ENCODE results near the gene MGRN1. TPM values are rescaled to one million over a fixed set of nuclear protein-coding genes. Genes with fewer than 3 reads are reported as not detected.

MGRN1 gene
- total and polyA plus RNA-seq, 2 donors (not counting 3 experiments of a cell fraction or from before 2014, with no cell fraction given) = 15.6 to 73.0 TPM

- Histone ChIP-seq H4K20me1 (replicated peaks; ENCODE audit: control insufficient read depth, extremely low read depth, insufficient read depth, low read length) (no peaks in the 10 kb centered on the region), H3K4me3 (replicated peaks in 1 of 3; ENCODE audit: insufficient read depth in 1 of 3, low read depth in 1 of 3, low read length in 3 of 3) (no peak overlapping the region), H3K27me3 (ENCODE audit: control insufficient read depth in 2 of 2, insufficient read depth in 2 of 2, low read length in 2 of 2) (no peaks in the 10 kb centered on the region), H3K36me3 (ENCODE audit: control insufficient read depth in 2 of 2, extremely low read depth in 1 of 2, insufficient read depth in 2 of 2, low read length in 2 of 2) (peaks cover 0 to 9% of the 10 kb centered on the region in 2 experiments), H3K9me3 (replicated peaks; ENCODE audit: control insufficient read depth, insufficient read depth, low read length) (no peaks in the 10 kb centered on the region), H3K4me1 (ENCODE audit: control insufficient read depth, extremely low read depth, insufficient read depth, low read length) (no peaks in the 10 kb centered on the region), H3K79me2 (ENCODE audit: control insufficient read depth, insufficient read depth, low read length) (peaks cover 63% of the 10 kb centered on the region), H3K9me1 (replicated peaks; ENCODE audit: control insufficient read depth, extremely low read depth, insufficient read depth, low read length) (no peaks in the 10 kb centered on the region), H3K4me2 (ENCODE audit: insufficient read depth, low read length) (no peak overlapping the region), H3K27ac (ENCODE audit: insufficient read depth, low read depth, low read length) (no peak overlapping the region), H2AFZ (ENCODE audit: low read depth, low read length) (no peak overlapping the region), H3K9ac (replicated peaks; ENCODE audit: extremely low read depth, insufficient read depth, low read length) (no peak overlapping the region)
- intact Hi-C loops (cut with micrococcal nuclease) (no loop called here), dilution Hi-C loops (cut with MboI; ENCODE audit: extremely low pct_ligation_motif_present, low sequenced_read_pairs) (no loop called here)
- DNase-seq (ENCODE audit: low read depth, low spot score) = no peak
- FAIRE-seq = no peak
- BruUV-seq (replicated peaks) = no TSS peak
- POLR2A ChIA-PET = interaction anchor here (0.6 kb wide), 1 partner anchor 67 kb away, joined by 3 read pairs; no protein-coding TSS in a partner anchor
- CTCF ChIA-PET = interaction anchor here (3.1 kb wide), 1 partner anchor 10 kb away, joined by 9 read pairs; the partner anchor contains the start of gene MGRN1
- no peak for TF ChIP-seq GATA2 (IDR thresholded peaks at IDR 0.05; ENCODE audit: insufficient read depth, insufficient read length, low read depth, low read length)
- no peak for TF ChIP-seq POLR2A (IDR thresholded peaks at IDR 0.05; ENCODE audit: low read depth, low read length)
- TF ChIP-seq POLR2AphosphoS5 (IDR thresholded peaks at IDR 0.05; ENCODE audit: insufficient read depth, low read depth, low read length) = no peak
- no peak for TF ChIP-seq CTCF (IDR thresholded peaks at IDR 0.05; ENCODE audit: extremely low read depth in 1 of 2, insufficient read depth in 1 of 2, low read depth in 1 of 2, low read length in 2 of 2)
- no peak for TF ChIP-seq FOS (IDR thresholded peaks at IDR 0.05; ENCODE audit: borderline replicate concordance, insufficient read depth, low read length)
- TF ChIP-seq MAX (IDR thresholded peaks at IDR 0.05; ENCODE audit: insufficient read depth, insufficient read length) = no peak
- no peak for TF ChIP-seq JUN (IDR thresholded peaks at IDR 0.05; ENCODE audit: borderline replicate concordance, insufficient read depth, insufficient read length, low read depth)
- TF ChIP-seq MYC (IDR thresholded peaks at IDR 0.05; ENCODE audit: low read depth, low read length) = no peak
- TF ChIP-seq EZH2 (IDR thresholded peaks at IDR 0.05; ENCODE audit: borderline replicate concordance, low read depth, low read length, severe bottlenecking) = no peak
Observed at GRCh38 chr16:4633910-4634635, 9.4 kb downstream of the MGRN1 start.

Data from endothelial cell of umbilical vein (primary cell).